ENCODE results near the gene FAM234B.

Gene FAM234B, protein sequence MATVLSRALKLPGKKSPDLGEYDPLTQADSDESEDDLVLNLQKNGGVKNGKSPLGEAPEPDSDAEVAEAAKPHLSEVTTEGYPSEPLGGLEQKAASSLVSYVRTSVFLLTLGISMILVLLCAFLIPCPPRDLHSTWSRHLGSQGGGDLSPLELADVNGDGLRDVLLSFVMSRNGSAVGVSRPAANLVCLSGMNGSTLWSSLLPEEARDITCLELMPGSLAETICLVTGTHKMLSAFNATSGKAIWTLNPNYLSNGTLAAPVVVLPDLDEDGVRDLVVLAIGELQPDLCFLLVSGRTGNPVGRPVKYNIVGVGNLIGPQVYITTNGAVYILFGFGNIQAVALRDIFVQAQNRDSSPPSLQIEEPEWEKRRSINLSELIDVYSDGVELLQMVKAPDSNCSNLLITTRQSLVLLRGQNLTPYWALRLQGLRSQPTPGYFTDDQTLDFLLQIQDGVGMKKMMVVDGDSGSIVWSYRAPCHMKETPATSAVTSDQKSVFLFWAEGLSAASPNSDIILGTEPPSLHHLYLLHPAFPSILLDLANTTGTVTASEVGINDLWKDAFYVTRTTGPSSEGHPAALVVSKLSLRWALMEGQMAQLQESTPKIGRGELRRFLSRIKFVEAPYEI

DNA sequence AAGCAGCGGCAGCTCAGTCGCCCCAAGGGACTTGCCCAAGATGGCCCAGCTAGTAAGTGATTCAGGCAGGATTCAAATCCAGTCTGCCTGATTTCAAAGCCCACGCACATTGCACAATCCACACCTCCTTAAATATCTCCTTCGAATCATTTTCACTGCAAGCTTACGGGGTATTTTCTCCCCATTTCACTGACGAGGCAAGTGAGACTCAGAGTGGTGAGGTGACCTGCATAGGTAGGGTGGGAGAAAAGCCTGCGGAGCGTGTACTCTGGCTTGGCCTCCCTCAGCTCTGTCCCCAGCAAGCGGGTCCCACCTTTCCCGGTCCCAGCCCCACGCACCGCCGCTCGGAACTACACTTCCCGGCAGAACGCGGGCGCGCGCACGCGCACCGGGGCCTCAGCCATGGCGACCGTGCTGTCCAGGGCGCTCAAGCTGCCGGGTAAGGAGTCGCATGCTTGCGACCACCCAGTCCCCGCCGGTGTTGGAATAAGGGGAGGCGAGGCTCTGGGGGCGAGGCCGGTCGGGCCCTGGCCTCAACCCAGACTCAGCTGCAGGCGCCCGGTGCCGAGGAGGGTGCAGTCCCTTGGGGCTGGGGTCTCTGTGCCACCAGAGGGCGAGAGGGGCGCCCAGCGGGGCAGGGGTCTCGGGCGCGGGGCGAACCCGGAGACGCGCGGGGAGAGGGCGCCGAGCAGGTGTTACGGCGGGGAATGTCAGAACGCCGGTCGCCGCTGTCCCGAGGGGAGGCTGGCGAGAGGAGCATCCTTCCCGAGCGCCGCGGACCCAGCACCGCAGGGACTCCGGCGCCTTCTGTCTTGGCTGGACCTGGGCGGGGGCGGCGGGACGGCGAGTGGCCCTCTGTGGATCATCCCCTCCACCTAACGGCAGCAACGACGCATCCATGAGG, at the start of gene FAM234B:
FAM234B (plus strand) TSS at position 380 of the 904 bp plus-strand sequence; CDS start at position 403, 23 bp downstream.
- DNase-seq = peak; percentile 86

- no peak for DNase-seq
Observed at GRCh38 chr12:12995088-12995487, 49.1 kb upstream of the FAM234B start.

DNA sequence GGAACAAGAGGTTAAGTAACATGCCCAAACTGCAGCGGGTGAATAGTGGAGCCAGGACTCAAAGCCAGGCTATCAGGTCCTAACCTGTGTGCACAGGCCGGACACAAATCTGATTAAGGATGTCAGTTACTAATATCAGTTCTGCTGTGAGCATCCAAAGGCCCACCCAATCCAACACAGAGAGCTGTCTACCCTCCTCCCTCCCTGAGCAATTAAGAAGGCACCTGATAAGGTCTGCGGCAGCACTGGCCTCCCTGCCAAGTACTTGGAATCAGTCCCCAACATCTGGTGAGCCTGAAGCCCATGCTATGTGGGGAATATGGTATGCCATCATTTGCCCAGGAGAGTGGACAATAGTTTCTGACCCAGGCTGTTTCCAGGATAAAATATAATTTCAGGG, 48.0 kb upstream of the FAM234B start:
- no peak for DNase-seq

- no peak for DNase-seq
Observed at GRCh38 chr12:12997156-12997555, 47.0 kb upstream of the FAM234B start.

- no peak for DNase-seq
Observed at GRCh38 chr12:12997734-12998133, 46.4 kb upstream of the FAM234B start.

DNA sequence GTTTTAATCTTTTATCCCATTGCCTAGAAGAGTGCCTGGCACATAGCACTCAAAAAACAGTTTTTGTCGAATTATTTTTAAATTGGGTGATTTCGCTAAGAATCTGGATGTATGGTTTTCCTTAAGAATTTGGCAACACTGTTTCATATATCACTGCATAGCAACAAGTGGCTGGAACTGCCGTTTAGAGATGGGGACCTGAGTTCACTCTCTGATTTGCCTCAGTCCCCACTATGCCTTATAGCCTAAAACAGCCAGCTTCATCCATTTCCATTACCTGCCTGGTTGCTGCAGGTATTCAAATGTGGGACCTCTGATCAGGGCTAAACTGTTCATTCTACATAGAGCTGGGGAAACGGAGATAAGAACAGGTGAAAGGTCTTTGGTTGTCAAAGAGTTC, 45.9 kb upstream of the FAM234B start:
- no peak for DNase-seq

GRCh38 chr12:12999271-12999958, 44.8 kb upstream of the FAM234B start:
- no peak for DNase-seq

GRCh38 chr12:12999959-13000615, 44.1 kb upstream of the FAM234B start, which contains the start of gene HEBP1:
Gene HEBP1, minus strand, starts transcription at chr12:13000265. Its CDS starts 151 bp downstream, at chr12:13000114.
- peak; percentile 98 for DNase-seq

GRCh38 chr12:13000616-13000924, 43.6 kb upstream of the FAM234B start:
- no peak for DNase-seq

GRCh38 chr12:13000925-13001774, 43.0 kb upstream of the FAM234B start:
- peak; percentile 77 for DNase-seq

- DNase-seq = no peak
Observed at GRCh38 chr12:13001775-13002040, 42.5 kb upstream of the FAM234B start.

DNA sequence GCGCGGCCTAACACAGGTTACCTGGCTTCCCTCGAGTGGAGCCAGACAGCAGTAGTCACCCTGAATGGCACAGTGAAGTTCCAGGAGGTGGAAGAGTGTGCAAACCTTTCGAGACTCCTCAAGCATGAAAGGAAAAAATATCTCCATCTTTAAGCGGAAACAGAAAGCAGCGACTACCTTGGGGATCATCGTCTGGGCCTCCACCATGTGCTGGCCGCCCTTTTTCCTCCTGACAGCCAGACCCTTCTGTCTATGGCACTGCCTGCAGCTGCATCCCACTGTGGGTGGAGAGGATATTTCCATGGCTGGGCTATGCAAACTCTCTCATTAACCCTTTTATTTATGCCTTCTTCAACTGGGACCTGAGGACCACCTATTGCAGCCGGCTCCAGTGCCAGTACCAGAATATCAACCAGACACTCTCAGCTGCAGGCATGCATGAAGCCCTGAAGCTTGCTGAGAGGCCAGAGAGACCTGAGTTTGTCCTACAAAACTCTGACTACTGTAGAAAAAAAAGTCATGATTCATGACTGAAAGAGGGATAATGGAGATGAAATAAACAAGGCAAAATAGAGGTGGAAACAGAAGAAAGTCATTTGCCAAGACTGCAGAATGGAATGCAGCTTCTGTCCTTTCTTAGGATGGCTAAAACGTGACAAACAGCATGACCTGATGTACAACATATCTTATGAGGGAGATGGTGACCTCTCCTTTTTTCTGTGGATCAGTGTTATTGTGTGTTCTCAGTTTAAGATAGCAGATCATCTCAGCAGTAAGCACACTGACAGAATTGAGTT, 41.7 kb upstream of the FAM234B start:
- no peak for DNase-seq

GRCh38 chr12:13004361-13004760, 39.8 kb upstream of the FAM234B start:
- no peak for DNase-seq

DNA sequence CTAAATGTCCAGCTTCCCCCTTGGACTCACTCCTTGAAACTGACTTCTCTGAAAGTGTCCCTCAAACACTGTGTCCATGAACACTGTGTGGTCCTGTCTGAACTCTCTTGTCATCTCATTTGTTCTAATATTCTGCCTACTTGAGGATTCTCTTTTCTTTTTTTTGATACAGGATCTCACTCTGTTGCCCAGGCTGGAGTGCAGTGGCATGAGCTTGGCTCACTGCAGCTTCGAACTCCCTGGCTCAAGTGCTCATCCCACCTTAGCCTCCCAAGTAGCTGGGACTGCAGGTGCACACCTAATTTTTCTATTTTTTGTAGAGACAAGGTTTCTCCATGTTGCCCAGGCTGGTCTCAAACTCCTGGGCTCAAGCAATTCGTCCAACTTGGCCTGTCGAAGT, 39.2 kb upstream of the FAM234B start:
- no peak for DNase-seq

DNA sequence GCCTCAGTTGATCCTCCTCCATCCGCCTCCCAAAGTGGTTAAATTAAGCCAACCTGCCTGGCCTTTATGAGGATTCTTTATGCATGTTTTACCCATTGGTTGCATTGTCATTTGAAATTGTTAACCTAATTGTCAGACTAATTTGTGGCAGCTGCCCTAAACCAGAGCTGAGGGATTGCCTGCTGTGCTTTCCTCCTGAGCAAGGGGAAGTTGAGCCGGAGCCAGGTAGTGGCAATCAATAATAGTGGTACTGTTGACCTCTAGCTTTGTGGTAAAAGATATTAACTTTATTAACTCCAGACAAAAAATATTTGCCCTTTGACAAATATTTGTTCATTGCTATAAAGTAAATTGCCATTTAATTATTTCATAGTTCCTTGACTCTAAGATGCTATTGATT, 38.5 kb upstream of the FAM234B start:
- no peak for DNase-seq

GRCh38 chr12:13007496-13008233, 36.5 kb upstream of the FAM234B start:
- DNase-seq = no peak

DNA sequence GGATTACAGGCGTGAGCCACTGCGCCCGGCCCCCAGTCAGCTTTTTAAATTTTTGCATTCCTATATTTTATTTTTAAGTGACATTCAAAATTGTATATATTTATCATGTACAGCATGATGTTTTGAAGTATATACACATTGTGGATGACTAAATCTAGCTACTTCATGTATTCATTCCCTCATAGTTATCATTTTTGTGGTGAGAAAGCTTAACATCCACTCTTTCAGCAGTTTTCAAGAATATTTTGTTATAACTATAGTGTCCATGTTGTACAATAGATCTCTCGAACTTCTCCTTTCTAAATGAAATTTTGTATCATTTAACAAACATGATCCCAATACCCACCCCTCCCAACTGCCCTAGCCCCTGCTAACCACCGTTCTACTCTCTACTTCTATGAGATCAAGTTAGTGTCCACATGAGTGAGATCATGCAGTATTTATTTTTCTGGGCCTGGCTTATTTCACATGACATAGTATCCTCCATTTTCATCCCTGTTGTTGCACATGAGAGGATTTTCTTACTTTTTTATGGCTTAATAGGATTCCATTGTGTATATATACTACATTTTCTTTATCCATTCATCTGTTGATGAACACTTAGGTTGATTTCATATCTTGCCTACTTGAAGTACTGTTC, 35.3 kb upstream of the FAM234B start:
- no peak for DNase-seq

- no peak for DNase-seq
Observed at GRCh38 chr12:13011098-13011497, 33.1 kb upstream of the FAM234B start.

DNA sequence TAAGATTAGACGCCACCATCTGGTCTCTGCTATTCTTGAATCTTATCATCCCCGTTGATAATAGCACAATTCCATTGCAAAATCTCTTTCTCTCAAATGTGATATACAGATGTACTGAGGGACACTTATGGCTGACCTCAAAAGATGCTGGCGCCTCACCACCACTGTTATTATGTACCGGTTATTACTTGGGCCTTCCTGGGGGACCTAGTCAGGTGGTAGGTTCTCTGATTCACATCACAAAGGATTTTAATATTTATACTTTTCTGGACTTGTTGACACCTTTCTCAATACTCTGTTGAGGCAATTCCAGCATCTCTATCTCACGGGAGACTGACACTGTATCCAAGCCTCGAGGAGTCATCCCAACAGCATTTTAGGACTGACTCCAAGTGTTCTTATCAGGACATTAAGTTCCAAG, 21.3 kb upstream of the FAM234B start:
- no peak for DNase-seq
